AG04450 (cell line): ENCODE results near the gene MEGF8. TPM values are rescaled to one million over a fixed set of nuclear protein-coding genes. Genes with fewer than 3 reads are reported as not detected.
A peak's percentile ranks its signal among the peaks of the same experiment; 100 is the strongest.

Experiments used
- CTCF ChIA-PET: fragments of 300-600, 350-600 bp; formaldehyde crosslinking; extraction: SDS; loops from one replicate; lab custom pipeline; 2022; ENCODE audit warnings: antibody characterized with exemption, inconsistent platforms; lab: Charles Lee
- POLR2A ChIA-PET: fragments of 350-600 bp; formaldehyde crosslinking; extraction: SDS; loops from one replicate; lab custom pipeline; 2021; ENCODE audit warnings: antibody characterized with exemption, inconsistent platforms; lab: Yijun Ruan, JAX
- DNase-seq: peaks from one replicate; pipeline ENCODE4 v3.0.0-alpha.2; 2011; ENCODE audit warnings: low read depth, low spot score
- H3K27ac ChIP-seq: one replicate; pipeline ENCODE4 v1.5.1; 2012; ENCODE audit warnings: low read depth, low read length, control low read depth
- H3K27me3 ChIP-seq: one replicate; pipeline ENCODE4 v1.6.0; 2012; ENCODE audit warnings: low read length; ENCODE audit not compliant: control insufficient read depth, insufficient read depth
- H3K4me3 ChIP-seq: 2 replicates; pipeline ENCODE4 v1.5.1; 2011; ENCODE audit warnings: mild to moderate bottlenecking, low read depth, low read length, control low read depth
- H3K9me3 ChIP-seq: 2 replicates; pipeline ENCODE4 v1.5.1; 2012; ENCODE audit warnings: low read length; ENCODE audit not compliant: control insufficient read depth, insufficient read depth
- polyA plus RNA-seq: library from polyadenylated mRNA; depleted of rRNA; stranded (reverse); fragments of >200 nt; gene quantifications from 2 replicates; pipeline ENCODE4 v1.2.3, GENCODE V29; 2011
- TF ChIP-seq, protein P1 (sequence below): IDR thresholded peaks from 2 replicates; pipeline ENCODE4 v1.5.1; 2011; ENCODE audit warnings: low read depth, low read length, control low read depth, inconsistent platforms

MEGF8 gene
- polyA plus RNA-seq, 1 experiment = 10.6 TPM

DNA sequence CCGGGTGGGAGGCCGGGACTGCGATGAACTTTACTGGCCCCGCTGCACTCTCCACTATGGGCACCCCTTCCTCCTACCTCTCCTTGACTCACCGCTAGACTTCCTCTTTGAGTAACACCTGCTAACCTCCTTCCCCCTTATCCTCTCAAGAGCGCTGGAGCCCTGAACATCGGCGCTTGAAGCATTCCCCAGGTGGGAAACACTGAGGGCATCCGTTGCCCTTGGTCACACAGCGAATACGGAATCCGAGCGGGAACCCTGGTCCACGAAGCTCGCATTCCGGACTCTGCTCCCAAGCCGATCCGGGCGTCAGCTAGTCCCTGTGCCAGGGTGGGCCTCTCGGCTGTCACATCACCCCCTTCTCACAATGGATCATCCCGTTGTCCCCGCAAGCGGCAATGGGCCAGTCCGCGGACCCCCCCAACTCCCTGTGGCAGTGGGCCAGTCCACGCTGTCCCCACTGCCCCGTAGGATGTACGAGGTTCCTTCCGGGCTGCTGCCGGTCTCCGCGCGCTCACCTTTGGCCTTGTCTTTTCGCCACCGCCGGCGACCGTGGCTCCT is 97.5 kb downstream of the MEGF8 start:
- Histone ChIP-seq H3K27me3 (peaks cover 4% of the 10 kb centered on the region), H3K4me3 (peak overlapping the region; percentile 74), H3K27ac (no peak overlapping the region), H3K9me3 (peaks cover 10% of the 10 kb centered on the region)
- CTCF ChIA-PET = interaction anchor here (0.9 to 2.7 kb wide), 5 partner anchors 16 to 314 kb away, joined by 4 to 23 read pairs (median 7); no protein-coding TSS in a partner anchor
- no peak for DNase-seq
- TF ChIP-seq, protein P1, sequence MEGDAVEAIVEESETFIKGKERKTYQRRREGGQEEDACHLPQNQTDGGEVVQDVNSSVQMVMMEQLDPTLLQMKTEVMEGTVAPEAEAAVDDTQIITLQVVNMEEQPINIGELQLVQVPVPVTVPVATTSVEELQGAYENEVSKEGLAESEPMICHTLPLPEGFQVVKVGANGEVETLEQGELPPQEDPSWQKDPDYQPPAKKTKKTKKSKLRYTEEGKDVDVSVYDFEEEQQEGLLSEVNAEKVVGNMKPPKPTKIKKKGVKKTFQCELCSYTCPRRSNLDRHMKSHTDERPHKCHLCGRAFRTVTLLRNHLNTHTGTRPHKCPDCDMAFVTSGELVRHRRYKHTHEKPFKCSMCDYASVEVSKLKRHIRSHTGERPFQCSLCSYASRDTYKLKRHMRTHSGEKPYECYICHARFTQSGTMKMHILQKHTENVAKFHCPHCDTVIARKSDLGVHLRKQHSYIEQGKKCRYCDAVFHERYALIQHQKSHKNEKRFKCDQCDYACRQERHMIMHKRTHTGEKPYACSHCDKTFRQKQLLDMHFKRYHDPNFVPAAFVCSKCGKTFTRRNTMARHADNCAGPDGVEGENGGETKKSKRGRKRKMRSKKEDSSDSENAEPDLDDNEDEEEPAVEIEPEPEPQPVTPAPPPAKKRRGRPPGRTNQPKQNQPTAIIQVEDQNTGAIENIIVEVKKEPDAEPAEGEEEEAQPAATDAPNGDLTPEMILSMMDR = no peak
- POLR2A ChIA-PET = interaction anchor here (0.7 to 0.9 kb wide), 3 partner anchors 16 to 26 kb away, joined by 3 to 4 read pairs (median 3); no protein-coding TSS in a partner anchor

DNA sequence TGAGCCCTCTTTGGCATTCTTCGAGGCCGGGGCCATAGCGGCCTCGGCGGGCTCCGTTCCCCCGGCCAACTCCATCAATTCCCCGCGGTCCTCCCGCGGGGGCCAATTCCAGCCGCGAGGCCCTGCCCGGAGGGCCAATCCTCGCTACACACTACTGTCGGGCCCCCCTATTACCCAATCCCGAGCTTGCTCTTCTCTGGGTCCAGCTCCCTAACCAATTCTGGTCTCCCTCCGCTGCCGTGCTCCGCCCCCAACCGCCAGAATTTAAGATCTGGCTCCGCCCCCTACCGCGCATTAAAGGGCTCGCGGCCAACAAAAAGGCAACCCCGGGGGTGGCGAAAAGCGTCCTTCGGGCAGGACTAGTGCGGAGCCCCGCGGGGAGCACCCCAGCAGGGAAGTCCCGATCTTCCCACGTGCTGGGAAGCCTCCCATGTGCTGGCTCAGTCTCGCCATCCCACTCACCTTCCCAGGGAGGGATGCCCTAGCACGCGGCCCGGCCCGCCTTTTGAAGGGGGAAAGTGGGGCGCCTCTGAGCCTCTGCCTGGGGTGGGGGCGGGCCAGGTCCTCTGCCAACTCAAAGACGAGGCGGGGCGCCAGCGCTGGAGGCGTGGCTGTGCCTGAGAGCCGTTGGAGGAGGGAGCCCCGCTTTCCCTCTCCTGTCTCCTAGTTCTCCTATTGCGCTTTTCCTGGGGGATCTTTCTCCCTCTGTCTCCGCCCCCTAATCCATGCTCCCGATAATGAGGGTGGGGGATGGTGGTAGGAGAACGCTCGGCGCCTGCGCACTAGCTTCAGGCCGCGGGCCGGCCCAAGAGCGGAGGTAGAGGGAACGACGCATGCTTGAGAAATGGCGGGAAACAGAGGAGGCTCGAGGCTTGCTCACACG is 98.3 kb downstream of the MEGF8 start:
- Histone ChIP-seq H3K9me3 (peaks cover 10% of the 10 kb centered on the region), H3K4me3 (peak overlapping the region; percentile 74), H3K27me3 (peaks cover 4% of the 10 kb centered on the region), H3K27ac (peak overlapping the region; percentile 61)
- ChIA-PET POLR2A (interaction anchor here (0.5 to 0.9 kb wide), 4 partner anchors 15 to 165 kb away, joined by 3 to 4 read pairs (median 3); no protein-coding TSS in a partner anchor), CTCF (interaction anchor here (0.9 to 2.7 kb wide), 5 partner anchors 15 to 315 kb away, joined by 4 to 23 read pairs (median 7); no protein-coding TSS in a partner anchor)
- TF ChIP-seq, protein P1 = no peak
- DNase-seq = peak; percentile 85

DNA sequence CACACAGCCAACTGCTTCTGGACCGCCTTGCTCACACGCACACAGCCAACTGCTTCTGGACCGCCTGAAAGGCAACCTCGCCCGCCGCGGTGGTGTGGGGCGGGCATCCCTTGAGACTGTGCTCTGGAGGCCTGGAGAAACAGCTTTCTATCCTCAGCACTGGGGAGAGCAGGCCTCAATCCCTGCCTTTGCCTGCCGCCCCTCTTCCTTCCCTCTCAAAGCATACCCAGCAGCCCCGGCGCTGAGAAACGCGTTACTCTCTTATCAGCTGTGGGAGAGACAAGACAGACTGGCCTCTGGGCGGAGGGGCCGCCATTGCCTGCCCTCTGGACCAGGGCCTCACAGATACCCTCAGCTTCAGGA is 98.9 kb downstream of the MEGF8 start:
- CTCF ChIA-PET = interaction anchor here (0.5 to 2.7 kb wide), 5 partner anchors 11 to 17 kb away, joined by 4 to 23 read pairs (median 4); no protein-coding TSS in a partner anchor
- peaks cover 4% of the 10 kb centered on the region for H3K27me3 ChIP-seq
- H3K9me3 ChIP-seq = peaks cover 10% of the 10 kb centered on the region
- peak overlapping the region; percentile 74; the same call in 1 of the 2 replicates for H3K4me3 ChIP-seq
- DNase-seq = no peak
- TF ChIP-seq, protein P1 = no peak
- no peak overlapping the region for H3K27ac ChIP-seq
- POLR2A ChIA-PET = no interaction called here

DNA sequence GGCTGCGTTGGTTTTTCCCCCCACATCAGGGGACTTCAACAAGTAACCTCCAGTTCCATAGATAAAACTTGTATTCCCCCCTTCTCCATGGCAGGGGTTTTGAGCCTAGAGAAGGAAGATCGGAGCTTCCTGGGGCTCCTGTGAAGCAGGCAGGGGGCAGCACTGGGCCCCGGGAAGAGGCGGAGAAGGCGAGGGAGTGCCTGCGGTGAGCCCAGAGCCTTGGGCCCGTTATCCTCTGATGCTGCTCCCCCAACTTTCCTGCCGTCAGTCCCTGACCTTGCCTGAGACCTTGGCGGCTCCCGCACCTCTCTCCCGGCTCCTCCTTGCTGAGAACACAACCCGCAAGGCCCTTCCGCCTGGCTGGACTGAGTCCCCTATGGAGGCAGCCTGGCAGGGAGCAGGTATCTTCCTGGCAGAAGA is 99.3 kb downstream of the MEGF8 start:
- POLR2A ChIA-PET = no interaction called here
- peaks cover 10% of the 10 kb centered on the region for H3K9me3 ChIP-seq
- no peak overlapping the region for H3K4me3 ChIP-seq
- peaks cover 4% of the 10 kb centered on the region for H3K27me3 ChIP-seq
- CTCF ChIA-PET = interaction anchor here (0.5 to 2.7 kb wide), 3 partner anchors 11 to 15 kb away, joined by 4 to 23 read pairs (median 4); no protein-coding TSS in a partner anchor
- DNase-seq = no peak
- H3K27ac ChIP-seq = no peak overlapping the region
- TF ChIP-seq, protein P1 = peak; percentile 14; the same call in 1 of the 2 replicates
